Measurements from ENCODE around the gene ORM1. TPM values are rescaled to one million over a fixed set of nuclear protein-coding genes. Genes with fewer than 3 reads are reported as not detected.
"Not testable (repeated sequence)": the region's sequence is repeated elsewhere in the genome, so short reads cannot be mapped to it uniquely, and the experiment has no call there.

ORM1 gene
- total RNA-seq, 1 experiment from 2014 or later = not detected

DNA sequence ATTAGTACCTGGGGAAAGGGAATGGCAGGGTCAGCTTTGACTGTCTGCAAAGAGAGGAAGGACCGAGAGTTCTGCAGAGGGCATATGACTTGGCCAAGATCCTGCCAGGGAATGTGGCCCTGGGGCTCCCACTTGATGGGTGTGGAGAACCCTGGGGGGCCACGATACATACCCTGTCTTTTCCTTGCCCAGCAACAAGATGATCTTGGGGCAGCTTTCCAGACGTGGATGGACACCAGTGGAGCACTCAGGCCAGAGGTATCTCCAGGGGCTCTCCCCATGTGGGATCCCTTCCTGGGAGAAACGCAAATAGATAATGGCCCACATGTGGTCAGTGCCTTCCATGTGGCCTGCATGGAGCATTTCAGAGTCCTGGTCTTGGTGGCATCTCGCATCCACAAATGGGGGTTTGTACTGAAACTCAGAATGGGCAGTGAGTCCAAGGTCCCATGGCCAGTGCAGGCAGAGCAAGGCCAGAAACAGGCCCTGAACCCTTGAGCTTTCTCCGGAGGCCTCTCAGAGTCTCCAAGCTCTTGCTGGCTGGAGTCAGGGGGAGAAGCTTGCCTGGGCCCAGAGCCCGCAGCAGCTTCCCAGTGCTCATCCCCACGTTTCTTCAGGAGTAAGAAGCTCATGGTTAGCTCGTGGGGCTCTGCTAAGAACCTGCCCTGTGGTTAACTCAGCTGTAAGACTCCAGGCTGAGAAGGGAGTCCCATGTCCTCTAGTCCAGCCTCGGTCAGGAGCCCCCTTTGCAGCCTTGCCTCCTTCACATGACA, 18.3 kb upstream of the ORM1 start:
- DNase-seq (ENCODE audit: low spot score) = no peak

DNA sequence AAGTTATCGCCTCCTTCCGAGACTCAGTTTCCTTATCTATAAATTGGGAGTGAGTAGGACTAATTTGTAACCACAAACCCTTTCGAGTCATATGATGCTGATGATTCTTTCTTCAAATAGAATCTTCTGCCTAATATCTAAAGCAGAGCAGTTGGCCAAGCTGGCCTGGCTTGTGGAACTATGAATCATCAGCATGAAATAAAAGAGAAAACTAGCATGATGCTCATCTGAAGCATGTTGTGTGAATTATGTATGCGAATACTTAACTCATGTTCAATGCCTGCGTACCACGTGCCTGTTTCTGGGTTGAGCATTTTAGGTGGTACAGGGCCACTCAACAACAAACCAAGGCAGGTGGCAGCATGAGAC, 15.0 kb upstream of the ORM1 start:
- DNase-seq (ENCODE audit: low spot score) = no peak

DNA sequence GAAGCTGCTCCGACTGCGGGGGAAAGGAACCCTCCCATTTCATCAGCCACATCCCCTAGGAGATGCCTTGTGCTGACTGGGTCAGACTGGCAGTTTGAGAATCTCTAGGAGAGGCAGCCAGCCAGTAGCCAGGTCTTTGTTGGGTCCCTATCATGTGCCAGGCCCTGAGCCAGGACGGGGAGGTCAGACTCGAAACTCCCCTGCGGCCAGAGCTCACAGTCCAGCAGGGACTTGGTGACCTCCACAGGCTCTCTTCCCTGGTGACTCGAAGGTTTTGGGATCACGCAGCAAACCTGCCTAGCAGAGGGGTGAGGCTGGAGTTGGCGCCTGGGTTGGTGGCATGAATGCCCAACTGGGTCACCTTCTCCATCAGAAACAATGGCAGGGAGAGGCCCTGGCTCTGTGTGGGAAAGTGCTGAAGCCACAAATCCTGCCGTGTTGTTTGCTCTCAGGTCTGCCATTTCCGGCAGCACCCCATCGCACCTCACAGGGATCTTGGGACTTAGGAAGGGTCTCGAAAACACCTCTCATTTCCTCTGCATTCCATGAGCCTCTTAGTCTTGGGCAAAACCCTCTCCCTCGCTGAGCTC, 14.4 kb upstream of the ORM1 start:
- no peak for DNase-seq (ENCODE audit: low spot score)

DNA sequence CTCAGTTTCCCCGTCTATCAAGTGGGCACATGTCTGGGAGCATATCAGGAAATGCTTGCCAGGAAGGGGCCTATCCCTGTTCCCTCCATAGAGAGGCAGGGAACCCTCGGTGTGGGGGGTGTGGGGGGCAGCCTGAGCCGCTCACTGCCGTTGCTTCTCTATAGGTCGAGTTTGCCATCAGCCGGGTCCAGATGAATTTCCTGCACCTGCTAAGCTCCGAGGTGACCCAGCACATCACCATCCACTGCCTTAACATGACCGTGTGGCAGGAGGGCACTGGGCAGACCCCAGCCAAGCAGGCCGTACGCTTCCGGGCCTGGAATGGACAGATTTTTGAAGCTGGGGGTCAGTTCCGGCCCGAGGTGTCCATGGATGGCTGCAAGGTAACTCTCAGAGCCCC, 13.8 kb upstream of the ORM1 start:
- DNase-seq (ENCODE audit: low spot score) = no peak

DNA sequence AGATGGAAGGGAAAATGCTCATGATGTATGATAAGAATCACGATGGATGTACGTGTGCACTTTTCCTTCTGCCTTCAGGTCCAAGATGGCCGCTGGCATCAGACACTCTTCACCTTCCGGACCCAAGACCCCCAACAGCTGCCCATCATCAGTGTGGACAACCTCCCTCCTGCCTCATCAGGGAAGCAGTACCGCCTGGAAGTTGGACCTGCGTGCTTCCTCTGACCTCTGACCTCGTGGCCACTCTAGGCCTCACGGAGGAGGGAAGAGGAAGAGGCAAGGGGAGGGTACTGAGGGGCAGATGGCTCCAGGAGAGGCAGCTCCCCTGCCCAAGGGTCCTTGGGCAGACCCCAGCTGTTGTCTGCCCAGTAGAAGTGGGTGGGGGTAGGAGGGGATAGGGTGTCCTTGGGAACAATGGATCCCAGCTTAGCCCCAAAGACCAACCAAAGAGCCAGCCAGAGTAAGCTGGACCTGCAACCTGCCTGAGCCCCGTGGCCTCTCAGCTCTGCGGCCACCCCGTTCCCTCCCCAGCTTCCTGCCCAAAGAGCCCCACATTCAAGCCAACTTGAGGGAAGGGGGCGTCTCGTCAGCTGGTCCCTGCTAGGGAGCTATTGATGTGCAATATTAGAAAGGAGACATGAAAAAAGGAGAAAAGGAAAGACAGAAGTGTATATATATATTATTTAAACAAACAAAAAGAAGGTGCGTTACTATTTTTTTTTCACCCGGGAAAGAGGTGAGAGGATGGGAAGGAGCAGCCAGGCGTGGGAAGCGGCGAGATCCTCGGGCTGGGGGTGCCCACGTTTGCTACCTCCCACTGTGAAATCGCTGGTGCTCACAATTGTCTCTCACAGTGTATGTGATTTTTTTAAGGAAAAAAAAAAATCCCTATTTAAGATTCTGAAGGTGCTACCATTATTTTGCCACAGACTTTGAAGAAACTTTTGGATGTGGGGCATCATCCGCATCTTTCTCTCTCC, 12.1 kb upstream of the ORM1 start:
- DNase-seq (ENCODE audit: low spot score) = no peak

DNA sequence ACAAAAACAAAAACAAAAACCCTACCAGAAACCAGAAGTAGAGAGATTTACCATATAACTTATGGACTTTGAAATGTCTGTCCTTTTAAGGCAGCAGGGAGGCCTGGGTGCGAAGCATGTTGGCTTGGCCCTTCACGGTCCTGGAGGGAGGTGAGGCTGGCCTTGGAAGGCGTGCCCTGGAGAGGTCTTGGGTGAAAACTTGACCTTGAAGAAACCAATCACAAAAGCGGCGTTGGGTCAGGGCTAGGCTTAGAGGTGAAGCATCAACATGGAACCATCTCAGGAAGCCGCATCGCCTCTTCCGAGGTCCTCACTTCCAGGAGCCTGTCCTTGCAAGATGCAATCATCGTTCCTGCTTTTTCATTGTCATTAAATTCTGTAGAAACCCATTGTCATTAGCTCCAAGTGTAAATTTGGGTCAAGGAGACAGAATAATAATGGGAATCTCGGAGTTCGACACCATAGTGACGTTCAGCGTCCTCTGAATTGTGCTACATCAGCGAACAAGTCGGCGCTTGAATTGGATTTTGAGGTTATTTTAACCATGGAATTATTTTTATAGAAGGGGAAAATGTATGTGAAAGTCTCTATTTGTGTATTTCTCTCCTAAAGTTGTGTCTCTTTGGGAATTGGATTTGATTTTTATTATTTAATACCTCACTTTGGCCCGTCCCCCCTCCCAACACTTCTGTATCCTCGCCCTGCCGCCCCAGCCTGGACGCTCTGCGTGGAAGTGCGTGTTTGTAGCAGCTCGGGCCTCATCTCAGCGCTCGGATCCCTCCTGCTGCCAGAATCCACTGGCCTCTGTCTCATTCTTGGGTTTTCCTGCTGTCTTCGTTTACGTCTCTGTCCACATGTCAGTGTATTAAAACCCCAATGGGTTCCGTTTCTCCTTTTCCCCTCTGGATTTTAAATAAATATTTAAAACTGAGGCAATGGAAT, 11.1 kb upstream of the ORM1 start:
- DNase-seq (ENCODE audit: low spot score) = no peak

DNA sequence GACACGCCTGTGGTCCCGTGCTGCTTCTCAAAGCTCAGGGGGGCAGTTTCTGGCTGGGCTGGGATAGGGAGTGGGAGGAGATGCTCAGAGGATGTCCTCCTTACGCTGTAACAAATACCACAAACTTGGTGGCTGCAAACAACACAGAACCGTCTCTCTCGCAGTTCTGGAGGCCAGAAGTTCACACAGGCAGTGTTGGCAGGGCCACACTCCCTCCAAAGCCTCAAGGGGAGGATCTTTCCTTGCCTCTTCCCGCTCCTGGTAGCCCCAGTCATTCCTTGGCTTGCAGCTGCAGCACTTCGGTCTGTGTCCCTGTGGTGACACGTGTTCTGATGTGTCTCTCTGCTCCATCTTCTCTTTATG, 10.4 kb upstream of the ORM1 start:
- no peak for DNase-seq (ENCODE audit: low spot score)

DNA sequence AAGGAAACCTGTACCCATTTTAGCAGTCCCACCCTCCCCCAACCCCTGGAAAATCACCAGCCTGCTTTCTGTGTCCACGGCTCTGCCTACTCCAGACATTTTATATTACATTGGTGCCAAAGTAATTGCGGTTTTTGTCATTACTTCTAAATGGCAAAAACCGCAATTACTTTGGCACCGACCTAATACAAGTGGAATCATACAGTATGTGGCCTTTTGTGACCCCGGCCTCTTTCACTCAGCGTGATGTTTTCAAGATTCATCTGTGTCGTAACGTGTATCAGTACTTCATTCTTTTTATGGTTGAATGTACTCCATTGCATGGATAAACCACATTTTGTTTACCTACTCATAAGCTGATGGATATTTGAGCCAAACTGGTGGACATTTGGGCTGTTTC, 9.7 kb upstream of the ORM1 start:
- no peak for DNase-seq (ENCODE audit: low spot score)

DNA sequence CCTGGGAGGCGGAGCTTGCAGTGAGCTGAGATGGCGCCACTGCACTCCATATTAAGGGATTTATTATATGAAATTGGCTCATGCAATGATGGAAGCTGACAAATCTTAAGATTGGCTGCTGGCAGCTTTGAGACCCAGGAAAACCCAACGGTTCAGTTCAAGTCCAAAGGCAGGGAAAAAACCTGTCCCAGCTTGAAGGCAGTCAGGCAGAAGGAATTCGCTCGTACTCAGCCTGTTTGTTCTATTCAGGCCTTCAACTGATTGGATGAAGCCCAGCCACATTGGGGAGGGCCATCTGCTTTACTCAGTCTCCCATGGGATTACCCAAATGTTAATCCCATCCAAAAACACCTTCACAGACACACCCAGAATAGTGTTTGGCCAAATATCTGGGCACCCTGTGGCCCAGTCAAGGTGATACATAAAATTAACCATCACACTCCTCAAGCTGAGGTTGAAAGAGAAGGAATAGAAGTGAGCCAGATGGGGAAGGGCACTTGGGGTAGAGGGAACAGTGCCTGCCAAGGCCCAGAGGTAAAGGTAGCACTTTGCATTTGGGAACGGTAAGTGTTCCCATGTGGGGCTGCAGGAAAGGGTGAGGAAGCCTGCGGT, 8.5 kb upstream of the ORM1 start:
- DNase-seq (ENCODE audit: low spot score) = no peak

DNA sequence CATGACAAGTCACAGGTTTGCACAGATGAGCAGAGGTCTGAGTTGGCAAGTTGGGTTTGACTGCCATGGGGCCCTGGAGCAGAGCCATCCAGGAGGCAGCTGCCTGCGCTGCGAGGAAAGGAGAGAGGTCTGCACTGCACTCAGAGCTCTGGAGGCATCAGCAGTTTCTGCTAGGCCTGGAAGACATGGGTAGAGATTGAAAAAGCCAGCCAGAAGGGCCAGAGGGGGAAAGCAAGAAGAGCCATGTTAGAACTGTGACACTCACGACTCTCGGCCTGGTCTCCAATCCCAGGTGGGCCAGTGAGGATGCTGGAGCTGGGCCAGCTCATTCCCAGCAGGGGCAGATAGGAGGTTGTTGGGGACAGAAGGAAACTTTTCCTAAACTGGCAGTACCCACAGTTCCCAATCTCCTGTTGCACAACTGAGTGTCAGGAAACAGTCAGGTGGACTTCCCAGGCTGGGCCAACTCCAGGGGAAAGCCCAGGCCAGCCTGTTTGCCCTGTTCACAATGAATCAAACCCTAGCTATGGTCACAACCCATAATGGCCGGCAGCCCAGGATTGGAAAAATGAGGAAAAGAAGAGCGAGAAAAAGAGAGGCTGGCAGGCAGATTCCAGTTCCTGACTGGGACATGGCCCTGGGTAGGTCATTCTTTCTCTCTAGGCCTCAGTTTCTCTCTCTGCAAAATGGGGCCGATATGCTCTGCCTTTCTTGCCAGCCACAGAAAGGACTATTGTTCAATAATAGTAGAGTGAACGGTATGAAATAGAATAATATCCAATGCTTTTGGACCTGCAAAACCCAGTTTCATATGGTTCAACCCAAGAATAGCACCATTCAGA, 7.8 kb upstream of the ORM1 start:
- no peak for DNase-seq (ENCODE audit: low spot score)

DNA sequence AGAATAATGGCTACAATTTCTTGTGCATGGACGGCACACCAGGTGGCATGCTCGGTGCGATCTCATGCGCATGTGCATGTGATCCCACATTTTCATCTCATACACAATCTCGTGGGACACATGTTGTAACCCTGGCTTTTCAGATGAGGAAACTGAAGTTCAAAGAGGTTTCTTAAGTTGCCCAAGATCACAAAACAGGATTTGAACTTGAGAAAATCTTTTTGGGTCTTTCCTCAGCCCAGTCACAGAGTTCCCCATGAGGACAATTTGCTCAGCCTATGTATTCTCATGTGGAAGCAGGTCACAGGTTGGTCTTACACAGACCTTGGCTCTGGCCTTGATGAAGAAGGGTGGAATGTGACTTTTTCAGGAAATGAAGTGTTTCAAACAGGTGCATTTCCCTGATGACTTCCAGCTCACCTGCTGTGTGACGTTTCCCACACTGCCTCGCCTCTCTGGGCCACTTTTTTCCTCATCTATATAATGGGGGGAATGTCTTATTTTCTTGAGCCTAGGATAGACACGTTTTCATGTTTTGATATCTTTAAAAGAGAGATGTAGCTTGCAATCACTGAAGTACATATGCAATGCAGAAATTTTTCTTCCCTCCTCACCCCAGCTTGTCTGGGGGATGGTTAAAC, 7.1 kb upstream of the ORM1 start:
- no peak for DNase-seq (ENCODE audit: low spot score)

DNA sequence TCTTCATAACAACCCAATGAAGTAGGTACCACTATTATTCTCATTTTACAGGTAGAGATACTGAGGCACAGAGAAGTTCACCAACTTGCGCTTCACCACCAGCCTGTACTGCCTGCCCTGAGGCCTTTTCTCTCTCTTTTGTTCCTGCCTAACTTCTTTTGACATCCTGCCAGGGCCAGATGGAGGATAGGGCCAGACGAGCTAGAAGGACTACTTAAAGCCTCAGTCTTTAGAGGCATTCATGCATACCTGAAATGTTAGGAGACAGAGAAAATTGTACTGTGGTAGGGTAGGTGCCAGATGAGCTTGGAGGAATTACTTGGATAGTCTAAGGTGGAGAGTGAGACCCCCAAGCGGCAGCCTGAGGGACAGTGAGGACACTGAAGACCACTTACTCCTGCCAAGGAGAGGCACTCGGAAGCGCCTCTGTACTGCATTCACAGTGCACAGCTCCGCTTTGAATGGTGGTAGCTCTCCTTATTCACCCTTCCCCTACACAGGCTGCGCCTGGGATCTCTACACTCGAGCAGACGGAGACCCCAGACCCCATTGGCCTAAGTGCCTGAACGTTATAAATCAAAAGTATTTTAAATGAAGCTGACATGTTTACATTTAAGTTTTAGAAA, 6.2 kb upstream of the ORM1 start:
- no peak for DNase-seq (ENCODE audit: low spot score)

DNA sequence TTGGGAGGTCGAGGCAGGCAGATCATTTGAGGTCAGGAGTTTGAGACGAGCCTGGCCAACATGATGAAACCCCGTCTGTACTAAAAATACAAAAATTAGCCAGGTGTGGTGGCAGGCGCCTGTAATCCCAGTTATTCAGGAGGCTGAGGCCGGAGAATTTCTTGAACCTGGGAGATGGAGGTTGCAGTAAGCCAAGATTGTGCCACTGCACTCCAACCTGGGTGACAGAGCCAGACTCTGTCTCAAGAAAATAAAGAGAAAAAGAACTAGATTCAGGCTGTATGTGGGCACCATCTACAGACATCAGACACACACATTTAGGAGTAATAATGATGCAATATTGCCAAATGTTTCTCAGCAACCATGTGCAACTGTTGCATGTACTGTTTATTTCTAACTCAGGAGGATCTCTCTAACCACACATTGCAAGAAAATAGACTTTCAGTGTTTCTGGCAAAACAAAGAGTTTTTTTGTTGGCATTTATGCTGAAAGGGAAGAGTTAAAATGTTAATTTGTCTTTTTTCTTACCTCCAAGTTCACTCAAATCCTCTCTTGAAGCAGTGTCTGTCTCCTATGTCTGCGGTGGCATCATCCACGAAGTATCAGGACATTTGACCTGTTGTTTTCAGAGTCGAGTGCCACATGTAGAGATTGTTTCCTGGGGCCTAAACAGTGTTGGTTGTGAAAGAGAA, 5.1 kb upstream of the ORM1 start:
- DNase-seq (ENCODE audit: low spot score) = no peak

DNA sequence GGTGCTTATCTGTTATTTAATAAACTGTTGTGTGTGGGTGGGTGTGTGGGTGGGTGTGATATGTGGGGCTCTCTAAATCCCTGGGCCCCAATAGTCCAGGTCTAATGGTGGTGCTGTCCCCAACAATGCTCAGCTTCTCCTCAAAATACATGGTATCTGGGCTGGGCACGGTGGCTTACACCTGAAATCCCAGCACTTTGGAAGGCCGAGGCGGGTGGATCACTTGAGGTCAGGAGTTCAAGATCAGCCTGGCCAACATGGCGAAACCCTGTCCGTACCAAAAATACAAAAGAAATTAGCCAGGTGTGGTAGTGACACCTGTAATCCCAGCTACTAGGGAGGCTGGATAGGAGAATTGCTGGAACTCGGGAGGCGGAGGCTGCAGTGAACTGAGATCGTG, 4.5 kb upstream of the ORM1 start:
- DNase-seq (ENCODE audit: low spot score) = no peak

DNA sequence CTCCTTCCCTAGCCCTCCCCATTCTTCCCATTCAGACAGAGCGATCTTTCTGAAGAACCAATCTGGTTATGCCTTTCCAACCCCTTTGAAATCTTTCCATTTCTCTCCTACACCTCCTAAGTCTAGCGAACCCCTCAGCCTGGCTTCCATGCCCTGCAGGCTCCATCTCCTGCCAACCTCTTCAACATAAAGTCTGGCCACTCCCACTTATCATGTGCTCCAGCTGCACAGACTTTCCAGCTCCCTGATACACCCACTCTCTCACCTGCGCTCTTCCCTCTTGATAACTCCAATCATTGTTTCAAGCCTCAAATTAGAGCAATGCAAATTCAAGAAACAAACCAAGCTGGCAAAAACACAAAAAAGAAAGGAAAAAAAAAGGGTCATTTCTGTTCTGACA, 3.8 kb upstream of the ORM1 start:
- no peak for DNase-seq (ENCODE audit: low spot score)

DNA sequence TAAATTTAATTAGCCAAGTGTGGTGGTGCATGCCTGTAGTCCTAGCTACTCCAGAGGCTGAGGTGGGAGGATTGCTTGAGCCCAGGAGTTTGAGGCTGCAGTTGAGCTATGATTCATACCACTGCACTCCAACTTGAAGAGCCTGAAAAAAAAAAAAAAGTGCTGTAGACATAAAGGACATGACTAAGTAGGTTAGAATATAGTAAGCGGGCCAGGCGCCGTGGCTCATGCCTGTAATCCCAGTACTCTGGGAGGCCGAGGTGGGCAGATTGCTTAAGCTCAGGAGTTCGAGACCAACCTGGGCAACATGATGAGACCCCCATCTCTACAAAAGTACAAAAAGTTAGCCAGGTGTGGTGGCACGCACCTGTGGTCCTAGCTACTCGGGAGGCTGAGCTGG, 2.2 kb upstream of the ORM1 start:
- peak; percentile 47 for DNase-seq (ENCODE audit: low spot score)

DNA sequence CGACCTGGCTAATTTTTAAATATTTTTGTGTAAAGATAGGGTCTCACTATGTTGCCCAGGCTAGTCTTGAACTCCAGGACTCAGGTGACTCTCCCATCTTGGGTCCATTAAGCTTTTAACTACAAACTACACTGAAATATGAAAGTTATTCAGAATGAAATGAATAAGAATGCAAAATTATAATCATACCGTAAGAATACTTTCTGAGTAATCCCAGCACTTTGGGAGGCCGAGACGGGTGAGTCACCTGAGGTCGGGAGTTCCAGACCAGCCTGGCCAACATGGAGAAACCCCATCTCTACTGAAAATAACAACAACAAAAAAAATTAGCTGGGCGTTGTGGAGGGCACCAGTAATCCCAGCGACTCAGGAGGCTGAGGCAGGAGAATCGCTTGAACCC, 1.1 kb upstream of the ORM1 start:
- DNase-seq (ENCODE audit: low spot score) = peak; percentile 26

DNA sequence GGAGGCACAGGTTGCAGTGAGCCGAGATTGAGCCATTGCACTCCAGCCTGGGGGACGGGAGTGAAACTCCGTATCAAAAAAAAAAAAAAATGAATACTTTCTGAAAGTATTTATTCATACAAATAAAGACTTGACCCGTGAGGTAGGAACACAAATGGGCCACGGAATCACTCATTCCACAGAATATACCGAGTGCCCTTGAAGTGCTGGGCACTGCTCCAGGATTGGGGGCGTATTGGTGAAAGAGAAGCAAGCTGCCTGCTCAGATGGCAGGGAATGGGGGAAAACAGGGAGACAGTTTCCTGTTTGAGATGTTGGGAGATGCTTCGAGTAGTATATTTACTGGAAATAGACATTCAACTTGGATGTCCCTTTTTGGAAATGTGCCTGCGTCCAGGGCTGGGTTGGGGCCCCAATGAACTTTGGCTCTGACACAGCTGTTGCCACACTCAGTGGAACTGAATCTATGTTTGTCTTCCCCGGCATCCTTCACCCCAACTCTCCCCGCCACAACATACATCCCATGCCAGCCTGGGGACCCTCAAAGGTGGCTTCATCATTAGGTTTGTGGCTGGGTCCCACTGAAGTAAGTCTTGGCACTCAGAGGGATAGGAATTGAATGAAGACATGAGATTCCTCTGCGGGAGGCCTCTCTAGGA, 609 bp upstream of the ORM1 start:
- not testable (repeated sequence) for DNase-seq (ENCODE audit: low spot score)
